WERI-Rb-1 (cell line): ENCODE results near the gene ILKAP.

Experiments used
- DNase-seq: peaks from one replicate; pipeline ENCODE4 v3.0.0-alpha.2; 2020
- H3K27ac ChIP-seq: fragments of 250-450 bp; sonication (Bioruptor Pico); 2 replicates; pipeline ENCODE4 v1.5.1; 2020; ENCODE audit warnings: mild to moderate bottlenecking, moderate library complexity
- H3K27me3 ChIP-seq: fragments of 250-450 bp; sonication (Bioruptor Pico); 2 replicates; pipeline ENCODE4 v1.5.1; 2021; ENCODE audit warnings: mild to moderate bottlenecking, low read depth, moderate library complexity; ENCODE audit not compliant: insufficient read depth, severe bottlenecking
- H3K36me3 ChIP-seq: fragments of 250-450 bp; sonication (Bioruptor Pico); 2 replicates; pipeline ENCODE4 v1.5.1; 2020; ENCODE audit warnings: mild to moderate bottlenecking, moderate library complexity
- H3K4me3 ChIP-seq: 2 replicates; pipeline ENCODE4 v1.5.1; 2011; ENCODE audit warnings: low read depth, mild to moderate bottlenecking, control low read depth, low read length
- H3K9me3 ChIP-seq: fragments of 250-450 bp; sonication (Bioruptor Pico); 2 replicates; pipeline ENCODE4 v1.5.1; 2021; ENCODE audit warnings: mild to moderate bottlenecking, moderate library complexity; ENCODE audit not compliant: severe bottlenecking
- TF ChIP-seq, protein P1 (sequence below): IDR thresholded peaks from 2 replicates; pipeline ENCODE4 v1.5.1; 2011; ENCODE audit warnings: low read depth, mild to moderate bottlenecking, control low read depth, inconsistent platforms, low read length

The ILKAP gene

DNA sequence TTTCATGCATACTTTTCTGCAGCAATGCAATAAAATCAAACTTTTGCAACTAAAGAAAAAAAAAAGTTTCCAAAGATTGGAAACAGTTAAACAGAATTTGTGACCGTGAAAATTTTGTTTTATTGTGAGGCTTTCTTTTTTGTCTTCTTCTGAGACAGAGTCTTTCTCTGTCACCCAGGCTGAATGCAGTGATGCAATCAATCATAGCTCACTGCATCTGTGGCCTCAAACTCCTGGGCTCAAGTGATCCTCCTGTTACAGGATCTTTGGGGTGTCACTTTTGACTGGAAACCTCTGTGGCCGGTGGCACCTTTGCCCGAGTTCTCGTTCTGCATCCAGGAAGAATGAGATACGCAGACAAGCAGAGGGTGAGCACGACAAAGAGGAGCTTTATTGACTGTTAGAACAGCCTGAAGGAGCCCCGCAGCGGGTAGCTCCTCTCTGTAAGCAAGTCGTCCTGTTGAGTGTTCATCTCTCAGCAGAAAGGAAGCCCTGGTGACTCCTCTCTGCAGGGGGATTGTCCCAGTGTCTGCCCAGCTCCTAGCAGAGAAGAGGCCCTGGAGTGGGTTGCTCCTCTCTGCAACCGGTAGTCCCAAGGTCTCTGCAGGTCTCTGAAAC lies 16.9 kb upstream of the ILKAP start:
- TF ChIP-seq, protein P1, sequence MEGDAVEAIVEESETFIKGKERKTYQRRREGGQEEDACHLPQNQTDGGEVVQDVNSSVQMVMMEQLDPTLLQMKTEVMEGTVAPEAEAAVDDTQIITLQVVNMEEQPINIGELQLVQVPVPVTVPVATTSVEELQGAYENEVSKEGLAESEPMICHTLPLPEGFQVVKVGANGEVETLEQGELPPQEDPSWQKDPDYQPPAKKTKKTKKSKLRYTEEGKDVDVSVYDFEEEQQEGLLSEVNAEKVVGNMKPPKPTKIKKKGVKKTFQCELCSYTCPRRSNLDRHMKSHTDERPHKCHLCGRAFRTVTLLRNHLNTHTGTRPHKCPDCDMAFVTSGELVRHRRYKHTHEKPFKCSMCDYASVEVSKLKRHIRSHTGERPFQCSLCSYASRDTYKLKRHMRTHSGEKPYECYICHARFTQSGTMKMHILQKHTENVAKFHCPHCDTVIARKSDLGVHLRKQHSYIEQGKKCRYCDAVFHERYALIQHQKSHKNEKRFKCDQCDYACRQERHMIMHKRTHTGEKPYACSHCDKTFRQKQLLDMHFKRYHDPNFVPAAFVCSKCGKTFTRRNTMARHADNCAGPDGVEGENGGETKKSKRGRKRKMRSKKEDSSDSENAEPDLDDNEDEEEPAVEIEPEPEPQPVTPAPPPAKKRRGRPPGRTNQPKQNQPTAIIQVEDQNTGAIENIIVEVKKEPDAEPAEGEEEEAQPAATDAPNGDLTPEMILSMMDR = no peak
- Histone ChIP-seq H3K27me3 (no peaks in the 10 kb centered on the region), H3K4me3 (no peak overlapping the region), H3K27ac (no peak overlapping the region), H3K9me3 (peaks cover 4% of the 10 kb centered on the region), H3K36me3 (no peaks in the 10 kb centered on the region)
- no peak for DNase-seq

GRCh38 chr2:238216651-238217184 lies 13.2 kb upstream of the ILKAP start:
- Histone ChIP-seq H3K27me3 (no peaks in the 10 kb centered on the region), H3K36me3 (no peaks in the 10 kb centered on the region), H3K27ac (peak overlapping the region; percentile 79), H3K9me3 (peaks cover 4% of the 10 kb centered on the region), H3K4me3 (no peak overlapping the region)
- DNase-seq = peak; percentile 78
- TF ChIP-seq, protein P1 = no peak

DNA sequence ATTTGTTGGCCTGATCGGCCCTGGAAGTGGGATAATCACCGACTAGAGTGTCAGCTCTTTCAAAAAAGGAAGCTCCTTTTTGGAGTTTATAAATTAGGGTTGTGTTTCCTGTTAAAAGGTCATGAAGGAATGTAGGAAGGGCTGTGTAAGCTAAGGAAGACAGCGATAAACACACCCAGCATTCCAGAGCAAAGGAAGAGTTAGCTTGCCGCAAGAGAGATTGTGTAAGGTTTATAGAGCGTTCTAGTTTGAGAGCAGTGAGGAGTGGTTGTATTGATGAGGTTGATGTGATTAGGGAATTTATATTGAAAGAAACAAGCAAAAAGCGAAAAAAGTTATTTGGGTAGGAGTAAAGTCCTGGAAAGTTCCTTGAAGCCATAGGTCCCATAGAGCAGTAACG lies 3.5 kb upstream of the ILKAP start:
- Histone ChIP-seq H3K9me3 (peaks cover 10% of the 10 kb centered on the region), H3K27ac (no peak overlapping the region), H3K4me3 (no peak overlapping the region), H3K27me3 (no peaks in the 10 kb centered on the region), H3K36me3 (no peaks in the 10 kb centered on the region)
- TF ChIP-seq, protein P1 = no peak
- no peak for DNase-seq

DNA sequence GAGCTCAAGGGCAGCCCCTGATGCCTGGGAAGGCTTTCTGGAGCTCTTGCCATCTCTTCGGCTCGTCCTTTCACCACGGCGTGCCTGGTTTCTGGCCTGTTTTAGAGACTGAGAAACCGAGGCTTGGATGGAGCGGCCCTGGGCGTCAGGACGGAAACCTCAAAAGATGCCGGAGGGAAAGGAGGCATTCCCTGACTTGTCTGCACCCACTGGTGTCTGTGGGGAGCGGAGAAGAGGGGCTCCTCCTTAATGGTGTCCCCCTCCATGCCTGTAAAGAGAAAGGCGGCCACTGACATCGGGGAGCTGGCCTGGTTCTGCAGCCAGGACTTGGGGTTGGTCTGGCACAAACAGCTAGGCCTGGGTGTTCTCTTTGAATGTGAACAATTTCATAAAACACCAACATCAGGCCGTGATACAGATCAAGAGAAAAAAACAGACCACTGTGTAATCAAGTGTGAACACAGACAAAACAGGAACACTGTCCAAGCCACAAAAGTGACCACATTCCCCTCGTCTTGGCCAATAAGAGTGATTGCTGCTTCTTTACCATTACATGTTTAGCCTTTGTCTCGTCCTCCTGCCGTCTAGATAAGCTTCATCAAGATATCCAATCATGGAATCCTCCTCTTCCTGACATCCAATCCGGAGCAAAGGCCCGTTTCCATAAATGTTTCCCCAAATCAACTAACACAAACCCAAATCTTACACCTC lies 633 bp upstream of the ILKAP start:
- H3K36me3 ChIP-seq = peaks cover 14% of the 10 kb centered on the region
- no peaks in the 10 kb centered on the region for H3K27me3 ChIP-seq
- DNase-seq = no peak
- TF ChIP-seq, protein P1 = no peak
- H3K4me3 ChIP-seq = peak overlapping the region; percentile 46
- peaks cover 10% of the 10 kb centered on the region for H3K9me3 ChIP-seq
- H3K27ac ChIP-seq = peak overlapping the region; percentile 90

GRCh38 chr2:238202326-238203093 lies 985 bp downstream of the ILKAP start:
- TF ChIP-seq, protein P1 = no peak
- peaks cover 10% of the 10 kb centered on the region for H3K9me3 ChIP-seq
- peak overlapping the region; percentile 90 for H3K27ac ChIP-seq
- H3K4me3 ChIP-seq = peak overlapping the region; percentile 76
- peak; percentile 31 for DNase-seq
- H3K27me3 ChIP-seq = no peaks in the 10 kb centered on the region
- H3K36me3 ChIP-seq = peaks cover 14% of the 10 kb centered on the region
